ENCODE measurements around the gene CREBBP.

CREBBP gene

GRCh38 chr16:3881499-3881990 lies 1.0 kb upstream of the CREBBP start:
- no peak for DNase-seq

DNA sequence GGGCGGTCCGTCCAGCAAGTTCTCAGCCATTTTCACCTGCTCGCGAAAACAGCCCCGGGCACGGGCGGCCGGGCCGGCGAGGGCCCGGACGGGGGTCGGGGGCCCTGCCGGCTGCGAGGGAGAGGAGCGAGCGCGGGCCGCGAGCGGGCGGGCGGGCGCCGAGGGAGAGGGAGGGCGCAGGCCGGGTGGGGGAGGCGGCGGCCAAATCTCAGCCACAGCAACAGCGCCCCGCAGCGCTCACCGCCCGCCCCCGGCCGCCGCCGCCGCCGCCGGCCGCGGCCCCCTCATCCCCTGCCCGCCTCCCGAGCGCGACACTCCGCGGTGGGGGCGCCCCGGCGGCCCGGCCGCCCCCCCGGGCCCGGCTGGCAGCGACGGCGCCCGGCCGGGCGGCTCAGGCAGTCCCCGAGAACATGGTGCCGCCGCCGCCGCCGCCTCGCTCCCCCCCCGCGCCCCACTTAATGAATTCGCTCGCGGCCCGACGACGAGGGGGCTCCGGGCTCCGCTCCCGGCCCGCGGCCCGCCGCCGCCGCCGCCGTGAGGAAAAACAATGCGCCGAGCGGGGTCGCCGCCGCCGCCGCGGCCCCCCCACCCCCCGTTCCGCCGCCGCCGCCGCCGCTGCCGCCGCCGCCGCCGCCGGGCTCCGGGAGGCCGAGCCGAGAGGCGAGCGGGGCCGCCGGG lies 487 bp downstream of the CREBBP start:
- no peaks in the 10 kb centered on the region for H3K27me3 ChIP-seq (replicated peaks; ENCODE audit: control insufficient read depth, insufficient read depth, low read length, poor library complexity, severe bottlenecking)
- peak overlapping the region; percentile 66 for H3K27ac ChIP-seq (ENCODE audit: insufficient read depth, low read length, poor library complexity, severe bottlenecking)
- peaks cover 22% of the 10 kb centered on the region for H3K4me1 ChIP-seq (ENCODE audit: control insufficient read depth, insufficient read depth, low read length, poor library complexity, severe bottlenecking)
- H3K9me3 ChIP-seq (ENCODE audit: control insufficient read depth, low read length): no peaks in the 10 kb centered on the region
- H3K4me3 ChIP-seq (ENCODE audit: insufficient read depth, low read depth, low read length, poor library complexity, severe bottlenecking): peak overlapping the region; percentile 78
- DNase-seq: peak; percentile 46 to 54 (median 53)
- H3K36me3 ChIP-seq (ENCODE audit: control insufficient read depth, insufficient read depth, low read length): no peaks in the 10 kb centered on the region

More at GRCh38 chr16:3881499-3881990, 1.0 kb upstream of the CREBBP start:
- H3K36me3 ChIP-seq (ENCODE audit: control insufficient read depth, insufficient read depth, low read length): no peaks in the 10 kb centered on the region
- H3K27ac ChIP-seq (ENCODE audit: insufficient read depth, low read length, poor library complexity, severe bottlenecking): no peak overlapping the region
- H3K27me3 ChIP-seq (replicated peaks; ENCODE audit: control insufficient read depth, insufficient read depth, low read length, poor library complexity, severe bottlenecking): no peaks in the 10 kb centered on the region
- H3K9me3 ChIP-seq (ENCODE audit: control insufficient read depth, low read length): no peaks in the 10 kb centered on the region
- no peak overlapping the region for H3K4me3 ChIP-seq (ENCODE audit: insufficient read depth, low read depth, low read length, poor library complexity, severe bottlenecking)
- H3K4me1 ChIP-seq (ENCODE audit: control insufficient read depth, insufficient read depth, low read length, poor library complexity, severe bottlenecking): peaks cover 12% of the 10 kb centered on the region

GRCh38 chr16:3879258-3879886 lies 1.1 kb downstream of the CREBBP start:
- Histone ChIP-seq H3K4me3 (ENCODE audit: insufficient read depth, low read depth, low read length, poor library complexity, severe bottlenecking) (peak overlapping the region; percentile 78), H3K9me3 (ENCODE audit: control insufficient read depth, low read length) (no peaks in the 10 kb centered on the region), H3K27me3 (replicated peaks; ENCODE audit: control insufficient read depth, insufficient read depth, low read length, poor library complexity, severe bottlenecking) (no peaks in the 10 kb centered on the region), H3K4me1 (ENCODE audit: control insufficient read depth, insufficient read depth, low read length, poor library complexity, severe bottlenecking) (peaks cover 28% of the 10 kb centered on the region), H3K27ac (ENCODE audit: insufficient read depth, low read length, poor library complexity, severe bottlenecking) (peak overlapping the region; percentile 56), H3K36me3 (ENCODE audit: control insufficient read depth, insufficient read depth, low read length) (no peaks in the 10 kb centered on the region)
- DNase-seq: no peak

DNA sequence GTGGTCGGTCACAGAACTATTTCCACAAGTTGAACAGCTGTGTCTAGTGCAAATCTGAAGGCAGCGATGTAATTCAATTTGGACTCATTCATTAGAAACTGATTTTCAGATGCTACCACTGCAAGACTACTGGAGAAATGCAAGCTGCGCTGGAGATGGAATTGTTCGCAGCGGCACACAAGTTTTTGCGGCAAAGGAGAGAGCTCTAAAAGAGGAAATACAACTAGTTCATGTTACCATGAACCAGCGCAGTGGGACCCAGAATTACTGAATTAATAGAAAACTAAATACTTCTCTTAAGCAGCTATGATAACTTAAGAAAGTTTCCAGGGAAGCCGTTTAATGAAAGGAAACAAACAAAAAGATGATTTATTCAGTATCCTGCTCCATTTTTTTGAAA lies 1.9 kb downstream of the CREBBP start:
- Histone ChIP-seq H3K27ac (ENCODE audit: insufficient read depth, low read length, poor library complexity, severe bottlenecking) (no peak overlapping the region), H3K4me3 (ENCODE audit: insufficient read depth, low read depth, low read length, poor library complexity, severe bottlenecking) (peak overlapping the region; percentile 78), H3K27me3 (replicated peaks; ENCODE audit: control insufficient read depth, insufficient read depth, low read length, poor library complexity, severe bottlenecking) (no peaks in the 10 kb centered on the region), H3K4me1 (ENCODE audit: control insufficient read depth, insufficient read depth, low read length, poor library complexity, severe bottlenecking) (peaks cover 33% of the 10 kb centered on the region), H3K36me3 (ENCODE audit: control insufficient read depth, insufficient read depth, low read length) (no peaks in the 10 kb centered on the region), H3K9me3 (ENCODE audit: control insufficient read depth, low read length) (no peaks in the 10 kb centered on the region)
- no peak for DNase-seq

DNA sequence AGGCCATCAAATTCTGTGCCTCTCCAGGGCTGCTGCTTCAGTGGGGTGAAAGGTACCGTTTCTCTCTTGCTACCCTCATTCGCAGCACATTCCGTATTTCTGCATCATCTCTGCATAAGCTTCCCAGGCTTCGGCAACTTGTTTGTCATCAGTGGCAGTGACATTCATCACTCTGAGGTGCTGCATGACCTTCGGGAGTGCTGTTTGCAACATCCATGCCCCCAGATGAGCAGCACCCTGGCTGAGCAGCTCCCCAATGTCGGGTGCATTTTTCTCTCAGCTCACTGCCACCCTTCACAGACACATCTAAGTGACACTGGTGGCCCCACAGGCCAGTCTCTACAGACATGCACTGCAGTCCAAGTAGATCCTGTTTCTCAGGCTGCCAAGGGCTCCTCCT lies 3.8 kb downstream of the CREBBP start:
- no peak for DNase-seq
- peaks cover 46% of the 10 kb centered on the region for H3K4me1 ChIP-seq (ENCODE audit: control insufficient read depth, insufficient read depth, low read length, poor library complexity, severe bottlenecking)
- H3K36me3 ChIP-seq (ENCODE audit: control insufficient read depth, insufficient read depth, low read length): no peaks in the 10 kb centered on the region

DNA sequence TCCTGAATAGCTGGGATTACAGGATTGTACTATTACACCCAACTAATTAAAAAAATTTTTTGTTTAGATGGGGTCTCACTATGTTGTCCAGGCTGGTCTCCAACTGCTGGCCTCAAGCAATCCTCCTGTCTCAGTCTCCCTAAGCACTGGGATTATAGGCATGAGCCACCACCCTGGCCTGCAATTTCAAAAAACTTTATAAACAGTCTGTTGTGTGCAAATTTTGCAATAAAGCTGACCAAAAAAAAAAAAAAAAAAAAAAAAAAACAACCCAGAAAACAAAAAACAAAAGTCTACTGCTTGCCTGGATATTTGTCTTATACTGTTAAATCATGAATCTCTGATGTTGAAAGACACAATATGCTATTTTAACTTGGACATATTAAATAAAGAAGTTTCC lies 4.4 kb downstream of the CREBBP start:
- Histone ChIP-seq H3K36me3 (ENCODE audit: control insufficient read depth, insufficient read depth, low read length) (no peaks in the 10 kb centered on the region), H3K9me3 (ENCODE audit: control insufficient read depth, low read length) (no peaks in the 10 kb centered on the region), H3K27me3 (replicated peaks; ENCODE audit: control insufficient read depth, insufficient read depth, low read length, poor library complexity, severe bottlenecking) (no peaks in the 10 kb centered on the region), H3K4me3 (ENCODE audit: insufficient read depth, low read depth, low read length, poor library complexity, severe bottlenecking) (no peak overlapping the region), H3K27ac (ENCODE audit: insufficient read depth, low read length, poor library complexity, severe bottlenecking) (no peak overlapping the region), H3K4me1 (ENCODE audit: control insufficient read depth, insufficient read depth, low read length, poor library complexity, severe bottlenecking) (peaks cover 44% of the 10 kb centered on the region)
- no peak for DNase-seq

More for the DNA sequence above, 3.8 kb downstream of the CREBBP start:
- Histone ChIP-seq H3K4me3 (ENCODE audit: insufficient read depth, low read depth, low read length, poor library complexity, severe bottlenecking) (no peak overlapping the region), H3K27me3 (replicated peaks; ENCODE audit: control insufficient read depth, insufficient read depth, low read length, poor library complexity, severe bottlenecking) (no peaks in the 10 kb centered on the region), H3K9me3 (ENCODE audit: control insufficient read depth, low read length) (no peaks in the 10 kb centered on the region), H3K27ac (ENCODE audit: insufficient read depth, low read length, poor library complexity, severe bottlenecking) (no peak overlapping the region)

DNA sequence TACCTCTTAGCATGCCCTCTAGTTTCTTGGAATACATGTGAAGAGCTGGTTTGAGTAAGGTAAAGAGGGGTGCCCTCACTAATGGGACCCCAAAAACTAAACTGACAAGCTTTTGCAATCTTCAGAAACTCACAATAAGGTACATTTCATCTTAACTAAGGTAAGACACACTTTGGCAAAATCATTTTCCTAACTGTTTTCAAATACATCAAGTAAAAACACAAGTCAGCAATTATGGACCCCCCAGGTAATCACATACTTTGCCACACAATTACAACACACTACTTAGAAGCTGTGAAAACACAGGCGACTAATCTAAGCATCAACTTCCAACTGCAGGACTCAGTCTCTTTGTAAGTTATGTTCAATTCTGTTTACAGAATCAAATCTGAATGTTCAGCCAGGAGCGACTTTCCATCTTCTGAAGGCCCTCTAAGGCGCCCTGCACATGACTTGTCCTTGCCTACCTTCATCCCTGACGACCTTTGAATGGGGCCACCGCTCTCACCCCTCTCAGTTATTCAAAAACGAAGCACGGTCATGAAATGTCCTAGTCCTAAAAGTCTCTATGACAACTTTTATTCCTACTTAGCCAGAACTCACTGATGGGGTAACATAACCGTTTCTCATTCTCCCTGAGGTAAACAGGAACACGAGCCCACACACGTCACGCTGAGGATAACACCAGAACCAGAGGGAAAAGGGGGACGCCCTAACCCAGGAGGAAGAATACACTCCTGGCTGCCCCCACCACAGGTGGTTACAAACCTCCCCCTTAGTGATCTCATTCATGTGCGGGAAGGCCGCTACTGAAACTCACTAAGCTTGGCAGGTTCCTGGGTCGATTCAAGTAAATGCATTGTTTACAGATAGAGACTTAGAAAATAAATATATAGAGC lies 5.5 kb downstream of the CREBBP start:
- H3K27me3 ChIP-seq (replicated peaks; ENCODE audit: control insufficient read depth, insufficient read depth, low read length, poor library complexity, severe bottlenecking): no peaks in the 10 kb centered on the region
- H3K36me3 ChIP-seq (ENCODE audit: control insufficient read depth, insufficient read depth, low read length): no peaks in the 10 kb centered on the region
- H3K4me3 ChIP-seq (ENCODE audit: insufficient read depth, low read depth, low read length, poor library complexity, severe bottlenecking): no peak overlapping the region
- DNase-seq: no peak
- H3K27ac ChIP-seq (ENCODE audit: insufficient read depth, low read length, poor library complexity, severe bottlenecking): no peak overlapping the region
- no peaks in the 10 kb centered on the region for H3K9me3 ChIP-seq (ENCODE audit: control insufficient read depth, low read length)
- H3K4me1 ChIP-seq (ENCODE audit: control insufficient read depth, insufficient read depth, low read length, poor library complexity, severe bottlenecking): peaks cover 51% of the 10 kb centered on the region

- DNase-seq: no peak
- no peaks in the 10 kb centered on the region for H3K36me3 ChIP-seq (ENCODE audit: control insufficient read depth, insufficient read depth, low read length)
- H3K27ac ChIP-seq (ENCODE audit: insufficient read depth, low read length, poor library complexity, severe bottlenecking): no peak overlapping the region
- no peaks in the 10 kb centered on the region for H3K27me3 ChIP-seq (replicated peaks; ENCODE audit: control insufficient read depth, insufficient read depth, low read length, poor library complexity, severe bottlenecking)
- H3K4me1 ChIP-seq (ENCODE audit: control insufficient read depth, insufficient read depth, low read length, poor library complexity, severe bottlenecking): peaks cover 51% of the 10 kb centered on the region
- H3K4me3 ChIP-seq (ENCODE audit: insufficient read depth, low read depth, low read length, poor library complexity, severe bottlenecking): no peak overlapping the region
- H3K9me3 ChIP-seq (ENCODE audit: control insufficient read depth, low read length): no peaks in the 10 kb centered on the region
Observed at GRCh38 chr16:3874242-3874641, 6.3 kb downstream of the CREBBP start.

- H3K9me3 ChIP-seq (ENCODE audit: control insufficient read depth, low read length): no peaks in the 10 kb centered on the region
- no peak for DNase-seq
- H3K27me3 ChIP-seq (replicated peaks; ENCODE audit: control insufficient read depth, insufficient read depth, low read length, poor library complexity, severe bottlenecking): no peaks in the 10 kb centered on the region
- no peak overlapping the region for H3K4me3 ChIP-seq (ENCODE audit: insufficient read depth, low read depth, low read length, poor library complexity, severe bottlenecking)
- peaks cover 51% of the 10 kb centered on the region for H3K4me1 ChIP-seq (ENCODE audit: control insufficient read depth, insufficient read depth, low read length, poor library complexity, severe bottlenecking)
- H3K36me3 ChIP-seq (ENCODE audit: control insufficient read depth, insufficient read depth, low read length): no peaks in the 10 kb centered on the region
- no peak overlapping the region for H3K27ac ChIP-seq (ENCODE audit: insufficient read depth, low read length, poor library complexity, severe bottlenecking)
Observed at GRCh38 chr16:3873482-3874173, 6.9 kb downstream of the CREBBP start.
